DOHH2 (cell line): ENCODE data around the gene SEC61B.

Source experiments
- CTCF ChIP-seq: fragments of 200-600 bp; sonication (generic); IDR thresholded peaks from one replicate; pipeline ENCODE4 v1.5.1; 2014; ENCODE audit warnings: antibody characterized with exemption, mild to moderate bottlenecking, low read depth, low read length; ENCODE audit not compliant: poor library complexity, severe bottlenecking
- EZH2phosphoT487 ChIP-seq: fragments of 200-600 bp; sonication (generic); IDR thresholded peaks from 2 replicates; pipeline ENCODE4 v1.6.1; 2017; ENCODE audit warnings: borderline replicate concordance, mild to moderate bottlenecking, antibody characterized with exemption, low read length, moderate library complexity, mixed read lengths

- TF ChIP-seq CTCF (no peak), EZH2phosphoT487 (no peak)
Measured at GRCh38 chr9:99241106-99241505, 19.0 kb downstream of the SEC61B start.
